GM11168 (cell line): ENCODE data around the gene TRPM1.

Experiments
- in situ Hi-C: fragments of 300-500 bp; cut with MboI; formaldehyde crosslinking; loops from one replicate; pipeline ENCODE4 v1.12.0; 2022; ENCODE audit warnings: low sequenced_read_pairs; ENCODE audit not compliant: unreplicated experiment

TRPM1 gene

DNA sequence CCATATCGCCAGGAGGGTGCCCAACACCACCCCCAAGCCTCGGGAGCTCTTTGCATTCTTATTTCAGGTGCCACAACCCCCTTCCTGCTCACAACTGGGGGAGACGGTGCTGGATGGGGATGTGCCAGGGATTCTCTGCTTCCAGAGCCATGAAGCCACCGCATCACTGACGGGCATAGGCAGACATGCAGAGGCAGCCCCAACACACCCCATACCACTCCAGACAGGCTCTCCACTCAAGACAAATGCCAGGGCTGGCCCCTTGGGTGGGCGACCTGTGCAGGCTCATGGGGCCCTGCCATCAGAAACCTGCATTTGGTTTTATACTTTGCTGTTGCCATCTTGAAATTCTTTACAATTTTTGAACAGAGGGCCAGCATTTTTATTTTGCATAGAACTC lies 27.0 kb upstream of the TRPM1 start:
- in situ Hi-C loops: loop anchor here (25.0 kb wide), 1 partner anchor 341 kb away; no protein-coding TSS in a partner anchor

DNA sequence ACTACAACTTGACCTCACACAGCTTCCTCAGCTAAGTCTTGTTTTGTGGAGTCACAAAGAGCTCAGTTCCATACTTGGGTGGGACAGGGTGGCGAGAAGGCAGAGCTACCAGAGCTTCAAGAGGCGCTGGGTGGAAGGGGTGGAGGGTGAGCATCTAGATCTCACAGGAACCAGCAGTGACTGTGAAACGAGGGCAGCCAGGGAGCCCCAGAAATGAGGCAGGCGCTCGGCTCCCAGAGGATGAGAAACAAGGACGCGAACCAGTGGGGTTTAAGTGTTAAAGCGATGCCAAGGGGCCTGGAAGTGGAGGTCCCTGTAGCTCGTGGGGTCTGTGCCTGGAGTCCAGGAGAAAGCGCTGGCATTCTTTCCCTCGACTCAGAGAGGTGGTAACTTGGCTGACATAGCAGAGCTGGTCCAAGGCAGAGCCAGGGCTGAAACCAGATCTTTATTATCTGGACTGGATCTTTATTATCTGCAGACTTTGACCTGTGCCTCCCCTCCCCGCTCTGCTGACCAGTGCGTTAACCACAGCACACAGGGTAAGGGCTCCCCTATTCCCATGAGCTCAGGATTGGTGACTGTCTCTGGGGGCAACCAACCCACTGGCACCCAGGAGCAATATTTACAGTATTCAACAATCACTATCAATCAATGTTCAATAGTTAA lies 26.2 kb upstream of the TRPM1 start:
- in situ Hi-C loops: loop anchor here (25.0 kb wide), 1 partner anchor 340 kb away; no protein-coding TSS in a partner anchor

GRCh38 chr15:31125061-31125460 lies 23.5 kb upstream of the TRPM1 start:
- in situ Hi-C loops: loop anchor here (25.0 kb wide), 1 partner anchor 338 kb away; no protein-coding TSS in a partner anchor

- in situ Hi-C loops: no loop called here
Observed at GRCh38 chr15:31116423-31117030, 15.0 kb upstream of the TRPM1 start.

DNA sequence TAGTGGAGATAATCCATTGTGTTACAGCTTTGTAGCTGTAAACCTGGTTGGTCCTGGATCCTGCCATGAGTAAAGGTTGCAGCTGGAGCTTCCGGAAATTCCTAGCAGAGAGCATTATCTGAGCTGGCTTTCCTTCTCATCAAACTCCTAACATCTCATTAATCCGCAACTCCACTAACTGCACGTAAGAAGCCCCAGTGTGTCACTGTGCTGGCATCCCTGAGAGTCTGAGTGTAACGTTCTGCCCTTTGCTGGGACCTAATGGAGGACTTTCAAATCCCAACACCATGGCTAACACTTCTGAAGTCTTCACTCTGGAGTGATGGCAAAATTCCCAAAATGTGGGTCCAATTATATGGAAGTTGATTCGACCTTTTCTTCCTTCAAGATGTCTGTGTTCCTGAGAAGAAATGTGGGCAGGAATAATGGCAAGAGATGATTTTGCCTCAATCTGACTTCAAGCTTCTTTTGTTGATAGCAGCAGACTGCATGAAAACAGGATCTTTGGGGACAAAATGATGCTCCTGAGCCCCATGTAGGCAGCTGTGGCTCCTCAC lies 9.6 kb upstream of the TRPM1 start:
- in situ Hi-C loops: no loop called here

DNA sequence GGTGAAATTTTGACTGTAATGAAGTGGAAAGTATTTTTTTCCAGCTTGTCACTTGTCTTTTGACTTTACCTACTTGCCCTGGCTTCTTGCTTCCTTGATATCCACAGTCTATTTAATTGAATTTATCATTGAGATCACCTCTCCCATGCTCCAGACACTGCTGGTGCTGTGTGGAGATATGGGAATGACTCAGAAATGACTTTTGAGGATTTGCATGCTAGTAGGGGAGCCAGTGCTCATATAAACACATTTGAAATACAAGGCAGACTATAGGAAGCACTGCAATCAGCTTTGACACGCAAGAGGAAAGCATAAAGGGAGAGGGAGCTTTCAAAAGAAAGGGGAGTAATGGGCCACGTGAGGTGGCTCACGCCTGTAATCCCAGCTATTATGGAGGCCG lies 7.3 kb upstream of the TRPM1 start:
- in situ Hi-C loops: no loop called here

DNA sequence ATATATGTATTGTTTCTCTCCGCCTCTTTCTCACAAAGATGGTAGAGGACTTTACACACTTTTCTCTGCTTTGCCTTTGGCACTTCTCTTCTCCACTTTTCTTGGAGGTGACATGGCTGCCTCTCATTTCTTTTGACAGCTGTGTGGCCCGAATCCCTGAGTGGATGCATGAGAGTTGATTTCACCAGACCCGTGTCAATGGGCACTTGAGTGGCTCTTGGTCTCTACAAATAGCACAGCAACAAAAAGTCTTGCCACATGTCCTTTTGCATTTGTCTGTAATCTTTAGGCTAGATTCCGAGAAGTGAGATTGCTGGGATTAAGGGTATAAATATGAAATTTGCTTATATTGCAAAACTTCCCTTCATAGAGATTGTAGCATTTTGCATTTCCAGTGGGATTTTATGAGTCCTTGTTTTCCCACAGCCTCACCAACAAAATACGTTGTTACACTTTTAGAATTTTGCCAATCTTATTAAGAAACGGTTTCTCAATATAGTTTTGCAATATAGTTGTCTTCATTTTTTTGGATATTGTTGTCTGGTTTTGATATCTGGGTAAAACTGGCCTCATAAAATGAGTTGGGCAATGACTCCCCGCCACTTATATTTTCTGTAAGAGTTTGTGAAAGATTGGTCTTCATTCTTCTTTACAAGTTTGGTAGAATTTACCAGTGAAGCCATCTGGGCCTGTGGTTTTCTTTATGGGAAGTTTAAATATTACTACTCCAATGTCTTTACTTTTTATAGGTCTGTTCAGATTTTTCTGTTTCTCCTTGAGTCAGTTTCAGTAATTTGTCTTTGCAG lies 5.2 kb upstream of the TRPM1 start:
- in situ Hi-C loops: no loop called here

GRCh38 chr15:31104003-31104402 lies 2.5 kb upstream of the TRPM1 start:
- in situ Hi-C loops: no loop called here

- in situ Hi-C loops: no loop called here
Observed at GRCh38 chr15:31102374-31103342, 1.1 kb upstream of the TRPM1 start.

GRCh38 chr15:31102039-31102321 lies 455 bp upstream of the TRPM1 start:
- in situ Hi-C loops: no loop called here

- in situ Hi-C loops: no loop called here
Observed at GRCh38 chr15:31100738-31101137, 787 bp downstream of the TRPM1 start.

- in situ Hi-C loops: no loop called here
Observed at GRCh38 chr15:31098953-31099740, 2.4 kb downstream of the TRPM1 start.

GRCh38 chr15:31098491-31098917 lies 3.0 kb downstream of the TRPM1 start:
- in situ Hi-C loops: no loop called here

DNA sequence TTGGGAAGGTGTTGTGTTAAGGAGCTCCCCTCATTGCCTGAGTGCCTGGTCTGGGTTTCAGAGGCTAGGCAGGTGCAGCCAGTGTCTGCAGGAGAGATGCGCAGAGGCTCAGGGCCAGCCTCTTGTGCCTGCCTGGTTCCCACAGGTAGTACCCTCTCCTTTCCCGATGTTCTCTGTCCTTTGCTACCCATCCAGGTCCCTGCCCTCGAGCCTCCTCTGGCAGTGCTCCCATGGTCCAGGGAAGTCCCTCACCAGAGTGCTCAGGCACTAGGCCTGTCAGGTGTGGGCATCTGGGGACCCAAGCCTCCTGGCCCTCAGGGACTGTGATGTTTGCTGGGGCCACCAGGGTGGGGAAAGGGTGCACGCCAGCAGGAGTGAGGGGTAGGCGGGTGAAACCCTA lies 5.0 kb downstream of the TRPM1 start:
- in situ Hi-C loops: no loop called here

- in situ Hi-C loops: no loop called here
Observed at GRCh38 chr15:31091481-31091880, 10.0 kb downstream of the TRPM1 start.

DNA sequence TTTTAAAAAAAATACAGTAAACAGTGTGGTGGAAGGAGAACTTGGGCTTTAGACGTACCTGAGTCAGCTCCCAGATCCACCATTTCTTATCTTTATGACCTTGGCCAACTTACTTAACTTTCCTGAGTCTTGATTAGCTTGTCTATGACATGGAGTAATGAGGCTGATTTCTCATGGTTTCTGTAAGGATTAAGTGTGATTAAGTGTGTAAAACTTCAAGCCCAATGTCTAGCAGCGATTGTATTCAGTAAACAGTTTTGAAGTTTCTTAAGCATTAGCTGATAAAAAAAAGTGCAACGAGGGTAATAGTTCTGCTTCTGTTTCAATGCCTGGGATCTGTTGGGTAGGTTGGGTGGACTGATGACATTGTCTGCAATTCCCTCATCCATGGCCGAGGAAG lies 10.8 kb downstream of the TRPM1 start:
- in situ Hi-C loops: no loop called here

DNA sequence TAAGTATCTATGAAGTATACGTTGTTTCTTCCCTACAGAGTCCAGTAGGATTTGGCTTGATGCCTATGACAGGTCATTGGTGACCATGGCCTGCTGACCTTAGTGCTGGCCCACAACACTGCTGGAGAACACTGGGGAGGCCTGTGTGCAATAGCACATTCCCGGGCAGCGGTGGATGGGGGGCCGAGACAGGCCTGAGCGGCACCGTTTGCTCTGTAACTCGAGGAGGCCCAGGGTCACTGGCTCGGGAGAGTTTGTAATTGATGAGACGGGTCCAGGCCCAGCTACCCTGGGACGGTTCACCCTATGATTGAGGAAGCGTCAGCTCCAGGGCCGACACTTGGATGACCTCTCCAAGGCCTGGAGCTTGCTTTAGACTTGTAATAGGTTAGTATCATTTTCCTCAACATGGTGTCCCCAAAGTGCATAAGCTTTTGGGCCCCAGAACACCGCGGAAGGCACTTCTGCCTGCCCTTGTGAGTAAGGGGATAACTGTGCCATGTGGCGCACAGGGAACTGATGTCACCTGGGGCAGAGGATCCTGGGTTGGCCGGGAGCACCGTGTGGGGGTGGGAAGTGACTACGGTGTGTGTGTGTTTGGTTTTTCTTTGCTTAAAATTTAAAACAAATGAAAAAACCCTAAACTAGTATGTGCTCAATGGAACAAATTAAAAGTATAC lies 12.0 kb downstream of the TRPM1 start:
- in situ Hi-C loops: no loop called here

GRCh38 chr15:31088672-31089367 lies 12.7 kb downstream of the TRPM1 start:
- in situ Hi-C loops: no loop called here
